MM.1S (cell line): Measurements from ENCODE around the gene ROPN1L.

Source experiments
- EZH2 ChIP-seq: fragments of 300-600 bp; sonication (generic); optimal IDR thresholded peaks from 2 replicates; pipeline ENCODE3; 2017; ENCODE audit warnings: low read depth, mild to moderate bottlenecking, antibody characterized with exemption, low read length, mixed read lengths
- TF ChIP-seq, protein P1 (sequence below): fragments of 300-600 bp; sonication (generic); IDR thresholded peaks from 2 replicates; pipeline ENCODE4 v1.5.1; 2016; ENCODE audit warnings: antibody characterized with exemption, low read length, mixed read lengths

DNA sequence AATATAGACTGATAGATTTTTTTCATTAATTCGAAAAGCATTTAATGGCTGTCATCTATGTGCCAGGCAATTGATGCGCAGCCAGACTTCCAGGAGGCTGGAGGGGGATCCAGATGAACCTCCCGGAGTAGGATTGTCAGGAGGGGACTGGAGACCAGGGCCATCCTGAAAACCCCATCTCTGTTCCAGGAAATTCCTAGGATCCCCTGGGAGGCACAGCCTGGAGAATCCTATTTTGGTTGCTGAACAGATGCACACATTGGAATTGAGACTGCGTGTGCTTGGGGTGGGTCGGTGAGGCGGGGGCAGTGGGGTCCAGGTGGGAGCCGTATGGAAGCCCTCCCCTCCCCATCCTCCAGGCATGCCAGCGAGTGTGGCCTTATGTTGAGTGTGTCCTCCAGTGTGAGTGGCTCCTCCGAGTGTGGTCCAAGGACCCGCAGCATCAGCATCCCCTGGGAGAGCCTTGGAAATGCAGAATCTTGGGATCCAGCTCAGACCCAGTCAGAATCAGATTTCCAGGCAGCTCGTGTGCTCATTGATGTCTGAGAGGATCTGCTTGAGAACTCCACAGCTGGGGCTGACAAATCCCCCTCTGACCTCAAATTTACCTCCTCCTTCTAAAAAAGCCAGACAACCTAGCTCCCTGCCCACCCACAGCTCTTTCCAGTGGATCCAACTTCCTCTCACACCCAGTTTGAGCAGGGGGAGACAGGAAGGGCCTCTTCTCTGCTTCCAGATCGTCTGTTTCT, 38.7 kb downstream of the ROPN1L start:
- TF ChIP-seq, protein P1, sequence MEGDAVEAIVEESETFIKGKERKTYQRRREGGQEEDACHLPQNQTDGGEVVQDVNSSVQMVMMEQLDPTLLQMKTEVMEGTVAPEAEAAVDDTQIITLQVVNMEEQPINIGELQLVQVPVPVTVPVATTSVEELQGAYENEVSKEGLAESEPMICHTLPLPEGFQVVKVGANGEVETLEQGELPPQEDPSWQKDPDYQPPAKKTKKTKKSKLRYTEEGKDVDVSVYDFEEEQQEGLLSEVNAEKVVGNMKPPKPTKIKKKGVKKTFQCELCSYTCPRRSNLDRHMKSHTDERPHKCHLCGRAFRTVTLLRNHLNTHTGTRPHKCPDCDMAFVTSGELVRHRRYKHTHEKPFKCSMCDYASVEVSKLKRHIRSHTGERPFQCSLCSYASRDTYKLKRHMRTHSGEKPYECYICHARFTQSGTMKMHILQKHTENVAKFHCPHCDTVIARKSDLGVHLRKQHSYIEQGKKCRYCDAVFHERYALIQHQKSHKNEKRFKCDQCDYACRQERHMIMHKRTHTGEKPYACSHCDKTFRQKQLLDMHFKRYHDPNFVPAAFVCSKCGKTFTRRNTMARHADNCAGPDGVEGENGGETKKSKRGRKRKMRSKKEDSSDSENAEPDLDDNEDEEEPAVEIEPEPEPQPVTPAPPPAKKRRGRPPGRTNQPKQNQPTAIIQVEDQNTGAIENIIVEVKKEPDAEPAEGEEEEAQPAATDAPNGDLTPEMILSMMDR: no peak
- TF ChIP-seq EZH2: no peak
